ENCODE data around the gene TOMM20. TPM values are rescaled to one million over a fixed set of nuclear protein-coding genes. Genes with fewer than 3 reads are reported as not detected.
A peak's percentile ranks its signal among the peaks of the same experiment; 100 is the strongest.

The TOMM20 gene
- total and polyA plus RNA-seq, 8 donors, result 71.6 to 197 (median 184) TPM

DNA sequence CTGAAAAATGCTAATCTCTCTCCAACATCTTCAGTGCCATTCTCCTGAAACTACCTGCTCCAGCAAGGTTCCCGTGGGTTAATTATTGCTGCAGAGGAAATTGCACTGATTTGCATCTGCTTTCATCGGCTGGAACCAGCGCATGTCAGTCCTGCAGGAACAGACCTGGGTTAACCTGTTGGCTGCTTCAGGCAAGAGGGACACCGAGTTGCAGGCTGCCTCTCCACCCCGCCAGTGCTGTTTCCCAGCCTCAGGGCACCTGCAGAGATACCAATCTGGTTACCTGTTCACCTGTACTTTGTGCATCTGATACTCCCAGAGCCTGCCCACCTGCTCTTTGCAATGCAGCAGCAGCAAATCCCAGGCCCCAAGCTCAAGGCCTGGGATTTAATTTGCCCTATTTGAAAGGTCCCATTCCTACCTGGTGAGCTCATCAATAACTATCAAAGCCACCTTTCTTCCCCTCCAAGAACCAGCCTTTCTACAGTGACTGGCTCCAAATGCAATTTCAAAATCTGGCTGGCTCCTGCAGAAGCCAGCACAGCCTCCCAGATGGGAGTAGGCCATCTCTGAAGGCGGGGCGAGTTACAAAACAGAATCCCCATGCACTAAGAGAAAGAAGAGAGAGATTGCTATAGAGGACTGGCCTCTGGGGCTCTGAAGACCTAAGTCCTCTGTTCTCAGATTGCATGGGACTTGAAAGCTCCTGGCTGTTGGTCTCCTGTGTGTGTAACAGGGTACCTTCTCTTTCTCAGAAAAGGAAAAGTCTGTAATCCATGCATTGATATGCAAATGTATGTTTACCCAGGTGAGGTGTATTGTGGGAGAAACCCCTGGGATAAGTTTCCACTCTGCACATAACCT is 67.8 kb downstream of the TOMM20 start:
- no peak for DNase-seq
- Histone ChIP-seq H3K9me3 (no peaks in the 10 kb centered on the region), H3K36me3 (no peaks in the 10 kb centered on the region), H3K4me3 (no peak overlapping the region), H3K4me1 (peaks cover 4 to 40% of the 10 kb centered on the region in 2 donors), H3K27me3 (no peaks in the 10 kb centered on the region), H3K27ac (no peak overlapping the region)
- ATAC-seq, result peak; percentile 41
- intact Hi-C loops (cut with DNase I), result no loop called here
- TF ChIP-seq, protein P1, sequence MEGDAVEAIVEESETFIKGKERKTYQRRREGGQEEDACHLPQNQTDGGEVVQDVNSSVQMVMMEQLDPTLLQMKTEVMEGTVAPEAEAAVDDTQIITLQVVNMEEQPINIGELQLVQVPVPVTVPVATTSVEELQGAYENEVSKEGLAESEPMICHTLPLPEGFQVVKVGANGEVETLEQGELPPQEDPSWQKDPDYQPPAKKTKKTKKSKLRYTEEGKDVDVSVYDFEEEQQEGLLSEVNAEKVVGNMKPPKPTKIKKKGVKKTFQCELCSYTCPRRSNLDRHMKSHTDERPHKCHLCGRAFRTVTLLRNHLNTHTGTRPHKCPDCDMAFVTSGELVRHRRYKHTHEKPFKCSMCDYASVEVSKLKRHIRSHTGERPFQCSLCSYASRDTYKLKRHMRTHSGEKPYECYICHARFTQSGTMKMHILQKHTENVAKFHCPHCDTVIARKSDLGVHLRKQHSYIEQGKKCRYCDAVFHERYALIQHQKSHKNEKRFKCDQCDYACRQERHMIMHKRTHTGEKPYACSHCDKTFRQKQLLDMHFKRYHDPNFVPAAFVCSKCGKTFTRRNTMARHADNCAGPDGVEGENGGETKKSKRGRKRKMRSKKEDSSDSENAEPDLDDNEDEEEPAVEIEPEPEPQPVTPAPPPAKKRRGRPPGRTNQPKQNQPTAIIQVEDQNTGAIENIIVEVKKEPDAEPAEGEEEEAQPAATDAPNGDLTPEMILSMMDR (IDR thresholded peaks at IDR 0.05), result no peak

Other genes with a start within 250 kb of the TOMM20 start
- gene RBM34, start 32.4 kb upstream of the TOMM20 start, total RNA-seq, result 10 to 100 TPM; 52.2 to 57.5 TPM
- 10 to 100 TPM; 64.6 to 77.2 (median 70.3) TPM for gene RBM34, start 32.4 kb upstream of the TOMM20 start, polyA plus RNA-seq (ENCODE audit: insufficient read length in 6 of 6)
- gene ARID4B, start 199.3 kb upstream of the TOMM20 start, total RNA-seq, result 10 to 100 TPM; 29.0 to 39.2 TPM
- 10 to 100 TPM; 45.8 to 57.9 (median 52.4) TPM for gene ARID4B, start 199.3 kb upstream of the TOMM20 start, polyA plus RNA-seq (ENCODE audit: insufficient read length in 6 of 6)
- 10 to 100 TPM; 30.5 to 36.4 TPM for gene GGPS1, start 199.7 kb upstream of the TOMM20 start, total RNA-seq
- 10 to 100 TPM; 41.2 to 51.5 (median 48.4) TPM for gene GGPS1, start 199.7 kb upstream of the TOMM20 start, polyA plus RNA-seq (ENCODE audit: insufficient read length in 6 of 6)
- gene TBCE, start 238.6 kb upstream of the TOMM20 start, total RNA-seq, result 10 to 100 TPM; 19.6 to 26.8 TPM
- 10 to 100 TPM; 48.2 to 65.8 (median 53.8) TPM for gene TBCE, start 238.6 kb upstream of the TOMM20 start, polyA plus RNA-seq (ENCODE audit: insufficient read length in 6 of 6)

Measured in left lung (tissue), 10 donors.